K562 (cell line): ENCODE results near the gene MYH9. TPM values are rescaled to one million over a fixed set of nuclear protein-coding genes. Genes with fewer than 3 reads are reported as not detected.

ENCODE experiments used
- BRD9 ChIP-seq: fragments of 450-650 bp; IDR thresholded peaks from 2 replicates; pipeline ENCODE4 v1.6.1; 2018; ENCODE audit warnings: low read depth; ENCODE audit not compliant: partially characterized antibody
- MBD2 ChIP-seq: sonication (generic); IDR thresholded peaks from 2 replicates; pipeline ENCODE4 v1.6.1; 2016; ENCODE audit warnings: low read depth, borderline replicate concordance
- RCOR1 ChIP-seq, 2 experiments: IDR thresholded peaks; 2 replicates each; pipeline ENCODE4 v1.6.1; 2012; ENCODE audit warnings: low read depth in 2 of 2, low read length in 2 of 2, borderline replicate concordance in 1 of 2, improper control_type of control experiment in 1 of 2
- SMARCA4 ChIP-seq: fragments of 450-650 bp; IDR thresholded peaks from 2 replicates; pipeline ENCODE4 v1.6.1; 2016
- TAF1 ChIP-seq: IDR thresholded peaks from 2 replicates; pipeline ENCODE4 v1.6.1; 2011; ENCODE audit warnings: mild to moderate bottlenecking, low read length, moderate library complexity; ENCODE audit not compliant: insufficient read depth, control insufficient read depth, severe bottlenecking; ENCODE audit errors: extremely low read depth
- polyA plus RNA-seq, 8 experiments: library from polyadenylated mRNA; depleted of rRNA in 4 of 8; stranded (reverse) in 5 of 8; unstranded in 3 of 8; fragments of >200 nt; fragmentation: Nextera tagmentation in 2 of 8; fragmentation: Illumina TruSeq in 1 of 8; extraction: Ambion mirVana in 2 of 8; extraction: Trizol in 1 of 8; gene quantifications; 2 replicates each; pipeline versions ENCODE4 v1.2.1 to v1.2.3, GENCODE V29; 2011 to 2014; ENCODE audit warnings: inconsistent platforms in 1 of 8, missing spikeins in 1 of 8
- total RNA-seq, 7 experiments: library from RNA; depleted of rRNA in 6 of 7; stranded (reverse); fragments of >200 nt in 6 of 7; fragmentation: Illumina TruSeq in 2 of 7; extraction: Trizol in 2 of 7; gene quantifications; 2 replicates each; pipeline versions ENCODE4 v1.2.1 to v1.2.3, GENCODE V29; 2011 to 2021; ENCODE audit warnings: low replicate concordance in 1 of 7
- TF ChIP-seq, protein P1 (sequence below), 2 experiments: fragments of 450-650 bp; formaldehyde crosslinking in 1 of 2; IDR thresholded peaks; 2 replicates each; pipeline versions ENCODE4 v1.4.0 to v1.6.1; 2014 to 2020; ENCODE audit warnings: mild to moderate bottlenecking in 2 of 2, borderline replicate concordance in 1 of 2, low read depth in 1 of 2
- TF ChIP-seq, protein P2 (sequence below): fragments of 200-600 bp; sonication (generic); IDR thresholded peaks from one replicate; pipeline ENCODE4 v1.6.1; 2012; ENCODE audit warnings: mild to moderate bottlenecking, low read depth, low read length, inconsistent platforms

Gene MYH9
- total and polyA plus RNA-seq, 9 of the 15 experiments (the other 6 are each of a cell fraction or from before 2014, with no cell fraction given), result 0.71 to 111 (median 24.6) TPM

DNA sequence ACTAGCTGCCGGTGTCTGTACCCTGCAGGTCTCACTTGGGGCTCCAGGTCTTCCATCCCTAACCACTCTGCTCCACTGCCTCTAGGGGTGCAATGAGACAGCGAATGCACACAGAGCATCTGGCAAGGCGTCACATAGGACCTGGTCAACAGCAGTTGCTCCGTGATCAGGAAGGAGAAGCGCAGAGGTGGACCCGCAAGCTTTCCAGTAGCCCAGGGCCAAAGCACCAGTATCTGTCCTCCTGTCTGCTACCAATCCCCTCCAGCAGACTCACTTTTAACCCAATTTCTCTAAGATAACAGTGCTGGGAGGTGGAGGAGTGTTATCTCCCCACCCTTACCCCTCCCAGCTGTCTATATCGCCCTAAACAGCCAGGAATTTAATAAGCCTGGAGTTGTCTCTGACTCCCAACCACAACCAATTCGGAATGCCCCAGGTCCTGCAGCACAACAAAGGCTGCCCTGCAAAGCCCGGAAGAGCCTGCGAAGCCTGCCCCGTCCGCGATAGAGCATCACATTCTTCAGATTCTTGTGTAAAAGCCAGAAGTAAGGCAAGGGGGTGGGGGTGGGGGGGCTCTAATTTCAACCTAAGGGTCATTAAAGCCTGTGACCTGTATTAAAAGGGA lies 19.3 kb downstream of the MYH9 start (continued):
- TF ChIP-seq TAF1 (peak; percentile 70), MBD2 (peak; percentile 78), RCOR1 (IDR thresholded peaks at IDR 0.05; ENCODE audit: borderline replicate concordance in 1 of 2, low read depth in 2 of 2, low read length in 2 of 2) (peak; percentile 86 to 92; a peak in 3 of 4 replicates), SMARCA4 (peak; percentile 91), BRD9 (peak; percentile 32)
- TF ChIP-seq, protein P1, sequence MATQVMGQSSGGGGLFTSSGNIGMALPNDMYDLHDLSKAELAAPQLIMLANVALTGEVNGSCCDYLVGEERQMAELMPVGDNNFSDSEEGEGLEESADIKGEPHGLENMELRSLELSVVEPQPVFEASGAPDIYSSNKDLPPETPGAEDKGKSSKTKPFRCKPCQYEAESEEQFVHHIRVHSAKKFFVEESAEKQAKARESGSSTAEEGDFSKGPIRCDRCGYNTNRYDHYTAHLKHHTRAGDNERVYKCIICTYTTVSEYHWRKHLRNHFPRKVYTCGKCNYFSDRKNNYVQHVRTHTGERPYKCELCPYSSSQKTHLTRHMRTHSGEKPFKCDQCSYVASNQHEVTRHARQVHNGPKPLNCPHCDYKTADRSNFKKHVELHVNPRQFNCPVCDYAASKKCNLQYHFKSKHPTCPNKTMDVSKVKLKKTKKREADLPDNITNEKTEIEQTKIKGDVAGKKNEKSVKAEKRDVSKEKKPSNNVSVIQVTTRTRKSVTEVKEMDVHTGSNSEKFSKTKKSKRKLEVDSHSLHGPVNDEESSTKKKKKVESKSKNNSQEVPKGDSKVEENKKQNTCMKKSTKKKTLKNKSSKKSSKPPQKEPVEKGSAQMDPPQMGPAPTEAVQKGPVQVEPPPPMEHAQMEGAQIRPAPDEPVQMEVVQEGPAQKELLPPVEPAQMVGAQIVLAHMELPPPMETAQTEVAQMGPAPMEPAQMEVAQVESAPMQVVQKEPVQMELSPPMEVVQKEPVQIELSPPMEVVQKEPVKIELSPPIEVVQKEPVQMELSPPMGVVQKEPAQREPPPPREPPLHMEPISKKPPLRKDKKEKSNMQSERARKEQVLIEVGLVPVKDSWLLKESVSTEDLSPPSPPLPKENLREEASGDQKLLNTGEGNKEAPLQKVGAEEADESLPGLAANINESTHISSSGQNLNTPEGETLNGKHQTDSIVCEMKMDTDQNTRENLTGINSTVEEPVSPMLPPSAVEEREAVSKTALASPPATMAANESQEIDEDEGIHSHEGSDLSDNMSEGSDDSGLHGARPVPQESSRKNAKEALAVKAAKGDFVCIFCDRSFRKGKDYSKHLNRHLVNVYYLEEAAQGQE (IDR thresholded peaks at IDR 0.05; ENCODE audit: borderline replicate concordance), result peak; percentile 38; the same call in 1 of the 2 replicates
- TF ChIP-seq, protein P1 (CRISPR knock-in tag; IDR thresholded peaks at IDR 0.05; ENCODE audit: low read depth), result no peak
- TF ChIP-seq, protein P2, sequence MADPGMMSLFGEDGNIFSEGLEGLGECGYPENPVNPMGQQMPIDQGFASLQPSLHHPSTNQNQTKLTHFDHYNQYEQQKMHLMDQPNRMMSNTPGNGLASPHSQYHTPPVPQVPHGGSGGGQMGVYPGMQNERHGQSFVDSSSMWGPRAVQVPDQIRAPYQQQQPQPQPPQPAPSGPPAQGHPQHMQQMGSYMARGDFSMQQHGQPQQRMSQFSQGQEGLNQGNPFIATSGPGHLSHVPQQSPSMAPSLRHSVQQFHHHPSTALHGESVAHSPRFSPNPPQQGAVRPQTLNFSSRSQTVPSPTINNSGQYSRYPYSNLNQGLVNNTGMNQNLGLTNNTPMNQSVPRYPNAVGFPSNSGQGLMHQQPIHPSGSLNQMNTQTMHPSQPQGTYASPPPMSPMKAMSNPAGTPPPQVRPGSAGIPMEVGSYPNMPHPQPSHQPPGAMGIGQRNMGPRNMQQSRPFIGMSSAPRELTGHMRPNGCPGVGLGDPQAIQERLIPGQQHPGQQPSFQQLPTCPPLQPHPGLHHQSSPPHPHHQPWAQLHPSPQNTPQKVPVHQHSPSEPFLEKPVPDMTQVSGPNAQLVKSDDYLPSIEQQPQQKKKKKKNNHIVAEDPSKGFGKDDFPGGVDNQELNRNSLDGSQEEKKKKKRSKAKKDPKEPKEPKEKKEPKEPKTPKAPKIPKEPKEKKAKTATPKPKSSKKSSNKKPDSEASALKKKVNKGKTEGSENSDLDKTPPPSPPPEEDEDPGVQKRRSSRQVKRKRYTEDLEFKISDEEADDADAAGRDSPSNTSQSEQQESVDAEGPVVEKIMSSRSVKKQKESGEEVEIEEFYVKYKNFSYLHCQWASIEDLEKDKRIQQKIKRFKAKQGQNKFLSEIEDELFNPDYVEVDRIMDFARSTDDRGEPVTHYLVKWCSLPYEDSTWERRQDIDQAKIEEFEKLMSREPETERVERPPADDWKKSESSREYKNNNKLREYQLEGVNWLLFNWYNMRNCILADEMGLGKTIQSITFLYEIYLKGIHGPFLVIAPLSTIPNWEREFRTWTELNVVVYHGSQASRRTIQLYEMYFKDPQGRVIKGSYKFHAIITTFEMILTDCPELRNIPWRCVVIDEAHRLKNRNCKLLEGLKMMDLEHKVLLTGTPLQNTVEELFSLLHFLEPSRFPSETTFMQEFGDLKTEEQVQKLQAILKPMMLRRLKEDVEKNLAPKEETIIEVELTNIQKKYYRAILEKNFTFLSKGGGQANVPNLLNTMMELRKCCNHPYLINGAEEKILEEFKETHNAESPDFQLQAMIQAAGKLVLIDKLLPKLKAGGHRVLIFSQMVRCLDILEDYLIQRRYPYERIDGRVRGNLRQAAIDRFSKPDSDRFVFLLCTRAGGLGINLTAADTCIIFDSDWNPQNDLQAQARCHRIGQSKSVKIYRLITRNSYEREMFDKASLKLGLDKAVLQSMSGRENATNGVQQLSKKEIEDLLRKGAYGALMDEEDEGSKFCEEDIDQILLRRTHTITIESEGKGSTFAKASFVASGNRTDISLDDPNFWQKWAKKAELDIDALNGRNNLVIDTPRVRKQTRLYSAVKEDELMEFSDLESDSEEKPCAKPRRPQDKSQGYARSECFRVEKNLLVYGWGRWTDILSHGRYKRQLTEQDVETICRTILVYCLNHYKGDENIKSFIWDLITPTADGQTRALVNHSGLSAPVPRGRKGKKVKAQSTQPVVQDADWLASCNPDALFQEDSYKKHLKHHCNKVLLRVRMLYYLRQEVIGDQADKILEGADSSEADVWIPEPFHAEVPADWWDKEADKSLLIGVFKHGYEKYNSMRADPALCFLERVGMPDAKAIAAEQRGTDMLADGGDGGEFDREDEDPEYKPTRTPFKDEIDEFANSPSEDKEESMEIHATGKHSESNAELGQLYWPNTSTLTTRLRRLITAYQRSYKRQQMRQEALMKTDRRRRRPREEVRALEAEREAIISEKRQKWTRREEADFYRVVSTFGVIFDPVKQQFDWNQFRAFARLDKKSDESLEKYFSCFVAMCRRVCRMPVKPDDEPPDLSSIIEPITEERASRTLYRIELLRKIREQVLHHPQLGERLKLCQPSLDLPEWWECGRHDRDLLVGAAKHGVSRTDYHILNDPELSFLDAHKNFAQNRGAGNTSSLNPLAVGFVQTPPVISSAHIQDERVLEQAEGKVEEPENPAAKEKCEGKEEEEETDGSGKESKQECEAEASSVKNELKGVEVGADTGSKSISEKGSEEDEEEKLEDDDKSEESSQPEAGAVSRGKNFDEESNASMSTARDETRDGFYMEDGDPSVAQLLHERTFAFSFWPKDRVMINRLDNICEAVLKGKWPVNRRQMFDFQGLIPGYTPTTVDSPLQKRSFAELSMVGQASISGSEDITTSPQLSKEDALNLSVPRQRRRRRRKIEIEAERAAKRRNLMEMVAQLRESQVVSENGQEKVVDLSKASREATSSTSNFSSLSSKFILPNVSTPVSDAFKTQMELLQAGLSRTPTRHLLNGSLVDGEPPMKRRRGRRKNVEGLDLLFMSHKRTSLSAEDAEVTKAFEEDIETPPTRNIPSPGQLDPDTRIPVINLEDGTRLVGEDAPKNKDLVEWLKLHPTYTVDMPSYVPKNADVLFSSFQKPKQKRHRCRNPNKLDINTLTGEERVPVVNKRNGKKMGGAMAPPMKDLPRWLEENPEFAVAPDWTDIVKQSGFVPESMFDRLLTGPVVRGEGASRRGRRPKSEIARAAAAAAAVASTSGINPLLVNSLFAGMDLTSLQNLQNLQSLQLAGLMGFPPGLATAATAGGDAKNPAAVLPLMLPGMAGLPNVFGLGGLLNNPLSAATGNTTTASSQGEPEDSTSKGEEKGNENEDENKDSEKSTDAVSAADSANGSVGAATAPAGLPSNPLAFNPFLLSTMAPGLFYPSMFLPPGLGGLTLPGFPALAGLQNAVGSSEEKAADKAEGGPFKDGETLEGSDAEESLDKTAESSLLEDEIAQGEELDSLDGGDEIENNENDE, result no peak
